Esophagus muscularis mucosa (tissue), 4 donors: ENCODE measurements around the gene MINDY3. TPM values are rescaled to one million over a fixed set of nuclear protein-coding genes. Genes with fewer than 3 reads are reported as not detected.

Experiments
- DNase-seq: peaks from one replicate; pipeline ENCODE4 v3.0.0-alpha.2; 2017; ENCODE audit errors: extremely low spot score
- H3K27ac ChIP-seq, 4 donors: fragments of 200-600 bp; sonication (generic); replicated peaks in 1 of 4; 1 replicate in 3 of 4; 2 replicates in 1 of 4; pipeline ENCODE4 v1.5.1; 2016 to 2019; ENCODE audit warnings: mild to moderate bottlenecking in 1 of 4
- H3K27me3 ChIP-seq, 4 donors: fragments of 200-600 bp; sonication (generic); one replicate each; pipeline versions ENCODE4 v1.5.1 to v1.6.0; 2016 to 2019
- H3K36me3 ChIP-seq, 4 donors: fragments of 200-600 bp; sonication (generic); one replicate each; pipeline ENCODE4 v1.5.1; 2016 to 2019
- H3K4me1 ChIP-seq, 4 donors: fragments of 200-600 bp; sonication (generic); one replicate each; pipeline ENCODE4 v1.5.1; 2016 to 2019
- H3K4me3 ChIP-seq, 4 donors: fragments of 200-600 bp; sonication (generic); 1 replicate in 2 of 4; 2 replicates in 2 of 4; pipeline ENCODE4 v1.5.1; 2016 to 2019; ENCODE audit warnings: mild to moderate bottlenecking in 4 of 4, moderate library complexity in 1 of 4
- H3K9me3 ChIP-seq, 4 donors: fragments of 200-600 bp; sonication (generic); 1 replicate in 3 of 4; 2 replicates in 1 of 4; pipeline ENCODE4 v1.5.1; 2016 to 2019
- CTCF ChIP-seq, 3 experiments: fragments of 200-600 bp in 2 of 3; fragments of 450-650 bp in 1 of 3; sonication (generic) in 2 of 3; IDR thresholded peaks; one replicate each; pipeline ENCODE4 v1.5.1; 2017 to 2019; ENCODE audit warnings: antibody characterized with exemption in 3 of 3, mild to moderate bottlenecking in 2 of 3, moderate library complexity in 1 of 3
- EP300 ChIP-seq: sonication (generic); formaldehyde crosslinking; IDR thresholded peaks from one replicate; pipeline ENCODE4 v1.6.1; 2017; ENCODE audit warnings: antibody characterized with exemption
- POLR2A ChIP-seq: fragments of 450-650 bp; IDR thresholded peaks from one replicate; pipeline ENCODE4 v1.6.1; 2017; ENCODE audit warnings: antibody characterized with exemption, moderate library complexity, mild to moderate bottlenecking, low read depth
- POLR2AphosphoS5 ChIP-seq, 2 donors: sonication (generic); formaldehyde crosslinking; IDR thresholded peaks; one replicate each; pipeline ENCODE4 v1.6.1; 2017; ENCODE audit warnings: antibody characterized with exemption in 2 of 2
- WGBS: methylation state at CpG from one replicate; pipeline ENCODE4 v1.1.5; 2018; 5-methylcytosine and 5-hydroxymethylcytosine counted together
- intact Hi-C: fragments of 100-400 bp; cut with DNase I; formaldehyde crosslinking; loops from one replicate; pipeline ENCODE4 v1.15.1; 2023
- total RNA-seq, 4 donors: library from RNA; depleted of rRNA; stranded (reverse); fragments of >200 nt; gene quantifications; one replicate each; pipeline versions ENCODE4 v1.1.0 to v1.2.1, GENCODE V29; 2016

The MINDY3 gene
- total RNA-seq, 4 donors from 2014 or later = 23.8 to 34.3 (median 28.4) TPM

DNA sequence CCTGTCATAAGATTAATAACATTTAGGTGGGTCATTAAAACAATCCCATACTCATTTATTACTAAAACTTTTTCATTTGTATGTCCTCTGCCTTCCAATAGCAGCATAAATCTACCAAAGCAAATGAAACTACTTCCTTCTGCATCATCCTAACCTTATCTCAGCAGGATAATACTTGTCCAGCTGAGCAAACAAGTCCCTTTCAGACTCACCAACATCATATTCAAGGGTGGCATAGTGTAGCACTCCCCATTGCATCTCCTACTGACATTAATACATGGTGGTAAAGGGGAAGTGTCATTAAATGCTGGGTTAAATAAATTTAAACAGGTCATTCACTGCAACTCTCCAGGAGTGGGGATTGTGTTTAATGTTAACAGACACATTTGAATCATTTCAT lies 3.4 kb upstream of the MINDY3 start:
- Histone ChIP-seq H3K27ac (no peak overlapping the region), H3K4me3 (no peak overlapping the region), H3K9me3 (no peaks in the 10 kb centered on the region), H3K4me1 (peaks cover 10 to 18% (median 15%) of the 10 kb centered on the region in 4 donors), H3K36me3 (no peaks in the 10 kb centered on the region), H3K27me3 (peaks cover 0 to 34% (median 0%) of the 10 kb centered on the region in 4 donors)
- intact Hi-C loops = no loop called here
- TF ChIP-seq POLR2A (no peak), POLR2AphosphoS5 (IDR thresholded peaks at IDR 0.05) (no peak), CTCF (IDR thresholded peaks at IDR 0.05) (no peak), EP300 (no peak)
- no peak for DNase-seq

- intact Hi-C loops = no loop called here
- 91% methylated on average over 1 of the region's 1 CpG for WGBS
- H3K27me3 ChIP-seq = peaks cover 0 to 31% (median 0%) of the 10 kb centered on the region in 4 donors
Measured at GRCh38 chr10:15863323-15863722, 3.0 kb upstream of the MINDY3 start.

DNA sequence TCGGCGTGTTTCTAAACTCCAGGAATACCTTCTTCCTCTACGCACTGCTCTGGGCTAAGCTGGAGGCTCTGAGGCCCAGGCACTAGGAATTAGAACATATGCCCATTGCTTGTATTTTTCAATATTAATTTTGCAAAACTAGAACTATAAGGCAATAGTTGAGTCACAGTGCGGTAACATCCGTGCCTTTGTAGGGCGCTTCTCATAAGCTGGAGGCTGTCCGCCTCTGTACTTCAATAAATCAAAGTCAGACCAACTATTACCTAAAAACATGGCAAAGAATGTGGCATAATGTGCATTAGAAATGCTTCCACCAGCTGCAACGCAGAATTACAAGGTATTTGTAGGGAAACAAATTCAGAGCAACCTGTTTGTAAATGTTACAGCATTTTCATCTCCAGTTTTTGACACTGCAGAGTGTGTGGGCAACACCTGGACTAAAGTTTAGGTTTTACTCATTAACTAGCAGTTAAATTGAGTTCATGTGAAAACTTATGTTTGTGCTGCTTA lies 440 bp upstream of the MINDY3 start:
- Histone ChIP-seq H3K4me1 (peaks cover 33 to 43% (median 36%) of the 10 kb centered on the region in 4 donors), H3K27me3 (peaks cover 0 to 10% (median 0%) of the 10 kb centered on the region in 4 donors), H3K4me3 (peak overlapping the region; percentile 75 to 97 (median 90)), H3K27ac (peak overlapping the region; percentile 74 to 82 (median 79)), H3K9me3 (no peaks in the 10 kb centered on the region), H3K36me3 (no peaks in the 10 kb centered on the region)
- intact Hi-C loops = no loop called here
- no peak for DNase-seq
- TF ChIP-seq POLR2AphosphoS5 (IDR thresholded peaks at IDR 0.05) (no peak), CTCF (IDR thresholded peaks at IDR 0.05) (no peak), EP300 (no peak)
- WGBS = 72% methylated on average over 8 of the region's 8 CpGs

More at GRCh38 chr10:15863323-15863722, 3.0 kb upstream of the MINDY3 start:
- H3K4me1 ChIP-seq = peaks cover 14 to 22% (median 19%) of the 10 kb centered on the region in 4 donors
- no peak overlapping the region for H3K27ac ChIP-seq
- H3K36me3 ChIP-seq = no peaks in the 10 kb centered on the region
- TF ChIP-seq EP300 (no peak), CTCF (IDR thresholded peaks at IDR 0.05) (no peak), POLR2AphosphoS5 (IDR thresholded peaks at IDR 0.05) (no peak), POLR2A (no peak)
- H3K9me3 ChIP-seq = no peaks in the 10 kb centered on the region
- no peak overlapping the region for H3K4me3 ChIP-seq
- DNase-seq = no peak

GRCh38 chr10:15859509-15859905 lies 800 bp downstream of the MINDY3 start:
- Histone ChIP-seq H3K27me3 (peaks cover 0 to 3% (median 0%) of the 10 kb centered on the region in 4 donors), H3K36me3 (no peaks in the 10 kb centered on the region), H3K9me3 (no peaks in the 10 kb centered on the region), H3K4me1 (peaks cover 33 to 49% (median 38%) of the 10 kb centered on the region in 4 donors), H3K4me3 (peak overlapping the region; percentile 75 to 97 (median 90)), H3K27ac (peak overlapping the region; percentile 74 to 82 (median 79))
- WGBS = 16% methylated on average over 7 of the region's 10 CpGs
- TF ChIP-seq POLR2A (no peak), CTCF (IDR thresholded peaks at IDR 0.05) (no peak), EP300 (no peak), POLR2AphosphoS5 (IDR thresholded peaks at IDR 0.05) (no peak)
- DNase-seq = no peak
- intact Hi-C loops = no loop called here

DNA sequence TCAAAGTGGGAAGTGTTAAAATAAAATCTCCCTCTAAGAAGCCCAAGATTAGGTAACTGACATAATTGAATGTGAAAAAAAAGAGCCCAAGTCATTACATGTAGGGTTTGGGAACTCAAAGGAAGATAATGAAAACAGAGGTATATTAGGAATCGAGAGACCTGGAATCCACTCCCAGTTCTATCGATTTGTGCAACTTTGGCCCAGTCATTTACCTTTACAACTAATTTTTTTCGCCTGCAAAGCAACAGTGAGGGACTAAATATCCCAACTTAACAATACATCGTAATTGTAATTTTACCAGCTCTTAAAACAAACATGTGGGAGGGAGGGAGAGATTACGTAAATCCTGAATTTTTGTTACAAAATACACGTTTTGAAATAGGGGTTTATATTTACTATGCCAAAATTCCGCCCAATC lies 1.4 kb downstream of the MINDY3 start:
- Histone ChIP-seq H3K4me1 (peaks cover 33 to 55% (median 44%) of the 10 kb centered on the region in 4 donors), H3K27me3 (peaks cover 0 to 1% (median 0%) of the 10 kb centered on the region in 4 donors), H3K9me3 (no peaks in the 10 kb centered on the region), H3K4me3 (peak overlapping the region; percentile 75 to 97 (median 90)), H3K27ac (no peak overlapping the region), H3K36me3 (no peaks in the 10 kb centered on the region)
- intact Hi-C loops = no loop called here
- TF ChIP-seq POLR2A (no peak), CTCF (IDR thresholded peaks at IDR 0.05) (no peak)
- DNase-seq = no peak
- 79% methylated on average over 7 of the region's 7 CpGs for WGBS
